H7 (cell line): Measurements from ENCODE around the gene CUX1. TPM values are rescaled to one million over a fixed set of nuclear protein-coding genes. Genes with fewer than 3 reads are reported as not detected.
"Not testable (repeated sequence)": the region's sequence is repeated elsewhere in the genome, so short reads cannot be mapped to it uniquely, and the experiment has no call there.

Source experiments
- DNase-seq: peaks from one replicate; pipeline ENCODE4 v3.0.0; 2012
- H3K27me3 ChIP-seq: 2 replicates; pipeline ENCODE4 v1.6.0; 2011; ENCODE audit warnings: mild to moderate bottlenecking, low read length; ENCODE audit not compliant: control insufficient read depth, insufficient read depth
- H3K36me3 ChIP-seq: replicated peaks from 2 replicates; pipeline ENCODE4 v1.5.1; 2011; ENCODE audit warnings: low read length; ENCODE audit not compliant: control insufficient read depth, insufficient read depth
- H3K4me3 ChIP-seq: 2 replicates; pipeline ENCODE4 v1.5.1; 2011; ENCODE audit warnings: low read depth, mild to moderate bottlenecking, control low read depth, low read length, moderate library complexity; ENCODE audit not compliant: insufficient read depth
- total RNA-seq: library from RNA; depleted of rRNA; stranded (reverse); fragments of >200 nt; shearing (Covaris generic); gene quantifications from 2 replicates; pipeline ENCODE4 v1.2.3, GENCODE V29; 2014

Gene CUX1
- total RNA-seq, 1 experiment from 2014 or later: 28.2 TPM

GRCh38 chr7:102169651-102170392, 352.4 kb downstream of the CUX1 start:
- DNase-seq: peak; percentile 48
- Histone ChIP-seq H3K36me3 (peaks cover 3% of the 10 kb centered on the region), H3K4me3 (no peak overlapping the region), H3K27me3 (no peaks in the 10 kb centered on the region)

- Histone ChIP-seq H3K4me3 (no peak overlapping the region), H3K27me3 (no peaks in the 10 kb centered on the region), H3K36me3 (peaks cover 3% of the 10 kb centered on the region)
- peak; percentile 85 for DNase-seq
Measured at GRCh38 chr7:102170393-102170970, 353.1 kb downstream of the CUX1 start.

GRCh38 chr7:102173669-102174068, 356.2 kb downstream of the CUX1 start:
- DNase-seq: no peak
- no peak overlapping the region for H3K4me3 ChIP-seq
- H3K27me3 ChIP-seq: no peaks in the 10 kb centered on the region
- H3K36me3 ChIP-seq: peaks cover 4% of the 10 kb centered on the region

- Histone ChIP-seq H3K4me3 (no peak overlapping the region), H3K27me3 (no peaks in the 10 kb centered on the region), H3K36me3 (peaks cover 6% of the 10 kb centered on the region)
- DNase-seq: no peak
Measured at GRCh38 chr7:102175423-102176170, 358.2 kb downstream of the CUX1 start.

GRCh38 chr7:102178410-102178809, 361.0 kb downstream of the CUX1 start:
- Histone ChIP-seq H3K27me3 (no peaks in the 10 kb centered on the region), H3K4me3 (no peak overlapping the region)
- no peak for DNase-seq

GRCh38 chr7:102180727-102181126, 363.3 kb downstream of the CUX1 start:
- Histone ChIP-seq H3K4me3 (no peak overlapping the region), H3K36me3 (peaks cover 3% of the 10 kb centered on the region), H3K27me3 (no peaks in the 10 kb centered on the region)
- no peak for DNase-seq

More at GRCh38 chr7:102178410-102178809, 361.0 kb downstream of the CUX1 start:
- H3K36me3 ChIP-seq: peaks cover 3% of the 10 kb centered on the region

GRCh38 chr7:102181517-102181916, 364.1 kb downstream of the CUX1 start:
- no peak overlapping the region for H3K4me3 ChIP-seq
- no peak for DNase-seq
- peaks cover 3% of the 10 kb centered on the region for H3K36me3 ChIP-seq
- H3K27me3 ChIP-seq: no peaks in the 10 kb centered on the region

- Histone ChIP-seq H3K27me3 (no peaks in the 10 kb centered on the region), H3K36me3 (peaks cover 3% of the 10 kb centered on the region), H3K4me3 (no peak overlapping the region)
- DNase-seq: no peak
Measured at GRCh38 chr7:102182016-102182415, 364.6 kb downstream of the CUX1 start.

GRCh38 chr7:102183848-102184247, 366.4 kb downstream of the CUX1 start:
- H3K4me3 ChIP-seq, H3K27me3 ChIP-seq, H3K36me3 ChIP-seq, DNase-seq: not testable (repeated sequence)

- H3K4me3 ChIP-seq: no peak overlapping the region
- peaks cover under 1% of the 10 kb centered on the region; the same call in 1 of the 2 replicates for H3K36me3 ChIP-seq
- H3K27me3 ChIP-seq: no peaks in the 10 kb centered on the region
- DNase-seq: no peak
Measured at GRCh38 chr7:102184303-102184702, 366.9 kb downstream of the CUX1 start.

- Histone ChIP-seq H3K36me3 (peaks cover 2% of the 10 kb centered on the region), H3K27me3 (no peaks in the 10 kb centered on the region), H3K4me3 (no peak overlapping the region)
- no peak for DNase-seq
Measured at GRCh38 chr7:102185796-102186195, 368.4 kb downstream of the CUX1 start.

GRCh38 chr7:102186306-102186705, 368.9 kb downstream of the CUX1 start:
- Histone ChIP-seq H3K36me3 (peaks cover 2% of the 10 kb centered on the region), H3K27me3 (no peaks in the 10 kb centered on the region), H3K4me3 (no peak overlapping the region)
- DNase-seq: no peak

GRCh38 chr7:102188746-102189145, 371.3 kb downstream of the CUX1 start:
- no peak for DNase-seq
- Histone ChIP-seq H3K27me3 (no peaks in the 10 kb centered on the region), H3K36me3 (peaks cover 11% of the 10 kb centered on the region), H3K4me3 (no peak overlapping the region)

GRCh38 chr7:102189756-102190155, 372.3 kb downstream of the CUX1 start:
- Histone ChIP-seq H3K27me3 (no peaks in the 10 kb centered on the region), H3K4me3 (no peak overlapping the region), H3K36me3 (peaks cover 12% of the 10 kb centered on the region)
- no peak for DNase-seq
